Measurements from ENCODE around the gene C10orf143. TPM values are rescaled to one million over a fixed set of nuclear protein-coding genes. Genes with fewer than 3 reads are reported as not detected.

C10orf143 gene
- total RNA-seq, 2 donors from 2014 or later, result 1.5 to 1.9 TPM

DNA sequence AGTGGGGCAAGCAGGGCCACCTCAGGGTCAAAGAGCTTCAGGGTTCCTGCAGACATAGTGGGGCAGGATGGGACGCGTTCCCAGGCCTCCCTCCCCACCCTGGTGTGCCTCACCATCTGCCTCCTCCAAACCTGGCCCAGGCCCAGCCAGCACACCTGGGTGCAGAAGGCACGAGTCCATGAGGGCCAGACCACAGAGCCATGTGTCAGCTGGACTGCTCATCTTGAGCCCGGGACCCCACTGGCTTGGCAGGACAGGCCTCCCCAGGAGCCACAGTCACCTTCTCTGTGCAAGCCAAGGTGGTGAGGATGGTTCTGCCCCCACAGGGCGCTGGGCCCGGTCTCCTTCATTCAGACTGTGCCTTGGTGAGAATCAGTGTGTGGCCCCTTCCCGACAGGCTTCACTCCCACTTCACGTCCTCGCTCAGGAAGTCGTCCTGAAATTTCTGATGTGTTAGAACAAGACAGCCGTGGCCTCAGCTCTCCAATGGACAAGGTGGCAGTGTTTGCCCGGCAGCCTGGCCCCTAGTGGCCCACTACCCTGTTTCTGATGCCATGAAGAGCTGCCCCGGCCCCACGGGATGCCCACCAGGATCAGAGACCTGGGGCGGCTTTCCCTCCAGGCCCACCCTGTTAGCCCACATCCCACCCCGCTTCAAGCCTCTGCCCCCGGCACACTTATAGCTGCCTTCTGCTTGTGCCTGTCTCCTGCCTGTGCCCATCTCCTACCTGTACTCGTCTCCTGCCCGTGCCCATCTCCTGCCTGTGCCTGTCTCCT, 87.0 kb downstream of the C10orf143 start:
- WGBS, 2 experiments (ENCODE audit: insufficient coverage in 1 of 2, insufficient read length in 1 of 2), result 93 to 94% methylated on average over 16 to 19 of the region's 19 CpGs
- Mint-ChIP-seq H3K27me3 (ENCODE audit: insufficient read depth) (no peaks in the 10 kb centered on the region), H3K4me1 (no peaks in the 10 kb centered on the region), H3K36me3 (ENCODE audit: low read depth) (no peaks in the 10 kb centered on the region), H3K4me3 (no peak overlapping the region), H3K27ac (no peak overlapping the region), H3K9me3 (no peaks in the 10 kb centered on the region)
- no peaks in the 10 kb centered on the region for H3K36me3 ChIP-seq (ENCODE audit: control insufficient read depth, insufficient read depth, low read length)
- TF ChIP-seq, protein P1, sequence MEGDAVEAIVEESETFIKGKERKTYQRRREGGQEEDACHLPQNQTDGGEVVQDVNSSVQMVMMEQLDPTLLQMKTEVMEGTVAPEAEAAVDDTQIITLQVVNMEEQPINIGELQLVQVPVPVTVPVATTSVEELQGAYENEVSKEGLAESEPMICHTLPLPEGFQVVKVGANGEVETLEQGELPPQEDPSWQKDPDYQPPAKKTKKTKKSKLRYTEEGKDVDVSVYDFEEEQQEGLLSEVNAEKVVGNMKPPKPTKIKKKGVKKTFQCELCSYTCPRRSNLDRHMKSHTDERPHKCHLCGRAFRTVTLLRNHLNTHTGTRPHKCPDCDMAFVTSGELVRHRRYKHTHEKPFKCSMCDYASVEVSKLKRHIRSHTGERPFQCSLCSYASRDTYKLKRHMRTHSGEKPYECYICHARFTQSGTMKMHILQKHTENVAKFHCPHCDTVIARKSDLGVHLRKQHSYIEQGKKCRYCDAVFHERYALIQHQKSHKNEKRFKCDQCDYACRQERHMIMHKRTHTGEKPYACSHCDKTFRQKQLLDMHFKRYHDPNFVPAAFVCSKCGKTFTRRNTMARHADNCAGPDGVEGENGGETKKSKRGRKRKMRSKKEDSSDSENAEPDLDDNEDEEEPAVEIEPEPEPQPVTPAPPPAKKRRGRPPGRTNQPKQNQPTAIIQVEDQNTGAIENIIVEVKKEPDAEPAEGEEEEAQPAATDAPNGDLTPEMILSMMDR (conservative IDR thresholded peaks at IDR 0.05), result no peak
- no peaks in the 10 kb centered on the region for H3K9me3 ChIP-seq (ENCODE audit: control insufficient read depth, low read length)
- DNase-seq, result peak; percentile 28
- no peaks in the 10 kb centered on the region for H3K4me1 ChIP-seq (ENCODE audit: control insufficient read depth, insufficient read depth, low read length)
- no peak overlapping the region for H3K9ac ChIP-seq (ENCODE audit: extremely low read depth, low read length, poor library complexity, severe bottlenecking)
- H3K27ac ChIP-seq (ENCODE audit: low read depth, low read length), result no peak overlapping the region
- no peaks in the 10 kb centered on the region for H3K27me3 ChIP-seq (ENCODE audit: control insufficient read depth, insufficient read depth, low read length, poor library complexity, severe bottlenecking)
- H3K4me3 ChIP-seq (ENCODE audit: low read length), result no peak overlapping the region

DNA sequence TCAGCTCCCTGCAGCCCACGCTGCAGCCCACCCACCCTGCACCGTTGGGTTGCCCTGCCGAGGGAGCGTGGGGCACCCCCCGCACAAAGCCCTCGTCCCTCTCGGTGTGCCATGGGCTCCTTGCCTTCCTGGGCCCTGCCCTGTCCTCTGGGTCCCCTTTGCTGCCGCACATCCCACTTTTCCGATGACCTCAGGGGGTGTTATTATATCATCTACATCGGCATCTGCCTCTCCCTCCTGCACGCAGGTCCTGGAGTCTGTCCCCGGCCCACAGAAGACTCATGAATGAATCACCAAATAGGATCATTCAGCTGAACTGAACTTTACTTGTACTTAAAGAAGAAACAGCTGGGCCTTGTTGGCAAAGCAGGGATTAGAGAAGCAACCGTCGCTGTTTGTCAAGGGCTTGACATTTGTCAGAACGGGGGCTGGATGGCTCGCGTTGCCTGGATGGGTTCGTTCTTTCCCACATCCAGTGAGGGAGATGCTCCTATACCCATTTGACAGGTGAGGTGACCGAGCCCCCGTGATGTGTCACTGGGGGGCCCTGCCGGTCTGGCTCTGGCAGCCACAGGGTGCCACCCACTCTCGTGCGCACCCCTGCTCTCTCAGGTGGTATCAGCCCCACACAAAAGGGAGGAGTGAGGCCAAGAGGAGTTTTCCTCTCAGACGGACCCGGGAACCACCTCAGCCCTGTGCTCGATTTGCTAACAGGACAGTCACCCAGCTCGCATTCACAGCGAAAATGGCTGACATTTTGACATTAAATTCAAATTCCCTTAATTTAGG, 87.9 kb downstream of the C10orf143 start:
- DNase-seq, result no peak
- Histone ChIP-seq H3K4me3 (ENCODE audit: low read length) (no peak overlapping the region), H3K9me3 (ENCODE audit: control insufficient read depth, low read length) (no peaks in the 10 kb centered on the region), H3K27ac (ENCODE audit: low read depth, low read length) (no peak overlapping the region), H3K9ac (ENCODE audit: extremely low read depth, low read length, poor library complexity, severe bottlenecking) (no peak overlapping the region), H3K27me3 (ENCODE audit: control insufficient read depth, insufficient read depth, low read length, poor library complexity, severe bottlenecking) (no peaks in the 10 kb centered on the region), H3K36me3 (ENCODE audit: control insufficient read depth, insufficient read depth, low read length) (no peaks in the 10 kb centered on the region), H3K4me1 (ENCODE audit: control insufficient read depth, insufficient read depth, low read length) (no peaks in the 10 kb centered on the region)
- H3K27ac Mint-ChIP-seq, result no peak overlapping the region
- no peak overlapping the region for H3K4me3 Mint-ChIP-seq
- WGBS, 2 experiments (ENCODE audit: insufficient coverage in 1 of 2, insufficient read length in 1 of 2), result 92 to 96% methylated on average over 17 to 28 of the region's 28 CpGs
- H3K9me3 Mint-ChIP-seq, result no peaks in the 10 kb centered on the region
- H3K4me1 Mint-ChIP-seq, result no peaks in the 10 kb centered on the region
- no peaks in the 10 kb centered on the region for H3K27me3 Mint-ChIP-seq (ENCODE audit: insufficient read depth)
- H3K36me3 Mint-ChIP-seq (ENCODE audit: low read depth), result no peaks in the 10 kb centered on the region
- TF ChIP-seq, protein P1 (conservative IDR thresholded peaks at IDR 0.05), result no peak

DNA sequence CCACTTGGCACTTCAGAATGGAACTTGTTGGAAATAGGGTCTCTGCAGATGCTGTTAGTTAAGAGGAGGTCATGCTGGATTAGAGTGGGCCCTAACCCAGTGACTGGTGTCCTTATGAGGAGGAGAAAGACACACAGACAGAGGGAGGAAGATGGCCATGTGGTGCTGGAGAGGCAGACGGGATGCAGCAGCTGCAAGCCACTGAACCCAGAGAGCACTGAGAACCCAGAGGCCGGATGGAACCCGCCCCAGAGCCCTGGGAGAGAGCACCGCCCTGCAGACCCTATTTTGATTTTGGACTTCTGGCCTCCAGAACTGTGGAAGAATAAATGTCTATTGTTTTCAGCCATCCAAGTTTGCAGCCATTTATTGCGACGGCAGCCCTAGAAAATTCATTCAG, 88.5 kb downstream of the C10orf143 start:
- H3K27me3 ChIP-seq (ENCODE audit: control insufficient read depth, insufficient read depth, low read length, poor library complexity, severe bottlenecking), result no peaks in the 10 kb centered on the region
- H3K27ac Mint-ChIP-seq, result no peak overlapping the region
- no peaks in the 10 kb centered on the region for H3K4me1 ChIP-seq (ENCODE audit: control insufficient read depth, insufficient read depth, low read length)
- no peaks in the 10 kb centered on the region for H3K9me3 ChIP-seq (ENCODE audit: control insufficient read depth, low read length)
- H3K9ac ChIP-seq (ENCODE audit: extremely low read depth, low read length, poor library complexity, severe bottlenecking), result no peak overlapping the region
- no peak overlapping the region for H3K4me3 ChIP-seq (ENCODE audit: low read length)
- WGBS, 2 experiments (ENCODE audit: insufficient coverage in 1 of 2, insufficient read length in 1 of 2), result 96 to 100% methylated on average over 4 to 6 of the region's 6 CpGs
- no peak overlapping the region for H3K27ac ChIP-seq (ENCODE audit: low read depth, low read length)
- TF ChIP-seq, protein P1 (conservative IDR thresholded peaks at IDR 0.05), result no peak
- H3K36me3 Mint-ChIP-seq (ENCODE audit: low read depth), result no peaks in the 10 kb centered on the region
- H3K27me3 Mint-ChIP-seq (ENCODE audit: insufficient read depth), result no peaks in the 10 kb centered on the region
- H3K4me1 Mint-ChIP-seq, result no peaks in the 10 kb centered on the region
- no peaks in the 10 kb centered on the region for H3K9me3 Mint-ChIP-seq
- H3K4me3 Mint-ChIP-seq, result no peak overlapping the region
- DNase-seq, result no peak
- no peaks in the 10 kb centered on the region for H3K36me3 ChIP-seq (ENCODE audit: control insufficient read depth, insufficient read depth, low read length)
